SJCRH30 (cell line): ENCODE results near the gene DNAH6. TPM values are rescaled to one million over a fixed set of nuclear protein-coding genes. Genes with fewer than 3 reads are reported as not detected.
"Not testable (repeated sequence)": the region's sequence is repeated elsewhere in the genome, so short reads cannot be mapped to it uniquely, and the experiment has no call there.

ENCODE experiments used
- DNase-seq, 2 experiments: peaks; one replicate each; pipeline ENCODE4 v3.0.0-alpha.2; 2015 to 2020
- H3K27ac ChIP-seq: fragments of 250-450 bp; sonication (Bioruptor Pico); 2 replicates; pipeline ENCODE4 v1.5.1; 2020; ENCODE audit warnings: mild to moderate bottlenecking, moderate library complexity
- H3K27me3 ChIP-seq: fragments of 250-450 bp; sonication (Bioruptor Pico); 2 replicates; pipeline ENCODE4 v1.5.1; 2020; ENCODE audit warnings: mild to moderate bottlenecking, moderate library complexity
- H3K36me3 ChIP-seq: fragments of 250-450 bp; sonication (Bioruptor Pico); 2 replicates; pipeline ENCODE4 v1.5.1; 2020; ENCODE audit warnings: mild to moderate bottlenecking, moderate library complexity
- H3K4me1 ChIP-seq: fragments of 250-450 bp; sonication (Bioruptor Pico); 2 replicates; pipeline ENCODE4 v1.5.1; 2020; ENCODE audit warnings: mild to moderate bottlenecking, moderate library complexity
- H3K4me3 ChIP-seq: fragments of 250-450 bp; sonication (Bioruptor Pico); 2 replicates; pipeline ENCODE4 v1.5.1; 2020; ENCODE audit warnings: mild to moderate bottlenecking, moderate library complexity
- H3K9me3 ChIP-seq: fragments of 250-450 bp; sonication (Bioruptor Pico); replicated peaks from 2 replicates; pipeline ENCODE4 v1.5.1; 2020; ENCODE audit warnings: mild to moderate bottlenecking, moderate library complexity
- total RNA-seq: library from RNA; depleted of rRNA; stranded (reverse); fragments of >200 nt; shearing (Covaris generic); gene quantifications from 2 replicates; pipeline ENCODE4 v1.2.3, GENCODE V29; 2014

The DNAH6 gene
- total RNA-seq, 1 experiment from 2014 or later, result not detected

GRCh38 chr2:84491256-84491655 lies 25.0 kb upstream of the DNAH6 start:
- no peaks in the 10 kb centered on the region for H3K9me3 ChIP-seq
- peaks cover 8% of the 10 kb centered on the region; the same call in 1 of the 2 replicates for H3K4me1 ChIP-seq
- no peaks in the 10 kb centered on the region for H3K27me3 ChIP-seq
- no peak for DNase-seq
- H3K36me3 ChIP-seq, result no peaks in the 10 kb centered on the region
- H3K4me3 ChIP-seq, result no peak overlapping the region
- no peak overlapping the region for H3K27ac ChIP-seq

GRCh38 chr2:84491741-84492140 lies 24.6 kb upstream of the DNAH6 start:
- no peaks in the 10 kb centered on the region for H3K27me3 ChIP-seq
- H3K9me3 ChIP-seq, result no peaks in the 10 kb centered on the region
- no peak overlapping the region for H3K27ac ChIP-seq
- H3K4me1 ChIP-seq, result peaks cover 8% of the 10 kb centered on the region; the same call in 1 of the 2 replicates
- DNase-seq, result no peak
- no peak overlapping the region for H3K4me3 ChIP-seq
- no peaks in the 10 kb centered on the region for H3K36me3 ChIP-seq

GRCh38 chr2:84492571-84492970 lies 23.7 kb upstream of the DNAH6 start:
- Histone ChIP-seq H3K27ac (no peak overlapping the region), H3K27me3 (no peaks in the 10 kb centered on the region), H3K36me3 (no peaks in the 10 kb centered on the region), H3K4me1 (peaks cover 8% of the 10 kb centered on the region; the same call in 1 of the 2 replicates), H3K9me3 (no peaks in the 10 kb centered on the region), H3K4me3 (no peak overlapping the region)
- peak in 1 of 2 experiments; percentile 17 for DNase-seq

GRCh38 chr2:84493514-84493913 lies 22.8 kb upstream of the DNAH6 start:
- Histone ChIP-seq H3K4me3 (no peak overlapping the region), H3K27ac (no peak overlapping the region), H3K27me3 (no peaks in the 10 kb centered on the region), H3K36me3 (no peaks in the 10 kb centered on the region), H3K9me3 (no peaks in the 10 kb centered on the region), H3K4me1 (peaks cover 8% of the 10 kb centered on the region; the same call in 1 of the 2 replicates)
- peak; percentile 26 to 36 for DNase-seq

- H3K27ac ChIP-seq, result no peak overlapping the region
- no peaks in the 10 kb centered on the region for H3K27me3 ChIP-seq
- no peak for DNase-seq
These were observed 22.2 kb upstream of the DNAH6 start for GRCh38 chr2:84494070-84494469.

GRCh38 chr2:84495539-84496146 lies 20.7 kb upstream of the DNAH6 start:
- Histone ChIP-seq H3K36me3 (no peaks in the 10 kb centered on the region), H3K27me3 (no peaks in the 10 kb centered on the region), H3K4me1 (peaks cover 8% of the 10 kb centered on the region; the same call in 1 of the 2 replicates), H3K9me3 (no peaks in the 10 kb centered on the region), H3K4me3 (no peak overlapping the region), H3K27ac (no peak overlapping the region)
- DNase-seq, result peak; percentile 42 to 79

More at GRCh38 chr2:84494070-84494469, 22.2 kb upstream of the DNAH6 start:
- Histone ChIP-seq H3K4me3 (no peak overlapping the region), H3K4me1 (peaks cover 8% of the 10 kb centered on the region; the same call in 1 of the 2 replicates), H3K9me3 (no peaks in the 10 kb centered on the region), H3K36me3 (no peaks in the 10 kb centered on the region)

GRCh38 chr2:84496386-84496785 lies 19.9 kb upstream of the DNAH6 start:
- H3K4me3 ChIP-seq, result no peak overlapping the region
- H3K27me3 ChIP-seq, result no peaks in the 10 kb centered on the region
- H3K27ac ChIP-seq, result no peak overlapping the region
- H3K9me3 ChIP-seq, result no peaks in the 10 kb centered on the region
- H3K4me1 ChIP-seq, result peaks cover 8% of the 10 kb centered on the region; the same call in 1 of the 2 replicates
- no peak for DNase-seq
- H3K36me3 ChIP-seq, result no peaks in the 10 kb centered on the region

- Histone ChIP-seq H3K4me1 (peaks cover 8% of the 10 kb centered on the region; the same call in 1 of the 2 replicates), H3K36me3 (no peaks in the 10 kb centered on the region), H3K4me3 (no peak overlapping the region), H3K9me3 (no peaks in the 10 kb centered on the region), H3K27ac (no peak overlapping the region), H3K27me3 (no peaks in the 10 kb centered on the region)
- no peak for DNase-seq
These were observed 19.0 kb upstream of the DNAH6 start for GRCh38 chr2:84497285-84497684.

GRCh38 chr2:84498150-84498799 lies 18.0 kb upstream of the DNAH6 start:
- Histone ChIP-seq H3K4me1 (peaks cover 5% of the 10 kb centered on the region; the same call in 1 of the 2 replicates), H3K9me3 (no peaks in the 10 kb centered on the region), H3K27me3 (no peaks in the 10 kb centered on the region), H3K36me3 (no peaks in the 10 kb centered on the region), H3K4me3 (no peak overlapping the region), H3K27ac (no peak overlapping the region)
- no peak for DNase-seq

- not testable (repeated sequence) for H3K36me3 ChIP-seq, H3K27ac ChIP-seq, DNase-seq, H3K4me1 ChIP-seq, H3K27me3 ChIP-seq, H3K9me3 ChIP-seq, H3K4me3 ChIP-seq
These were observed 5.3 kb upstream of the DNAH6 start for GRCh38 chr2:84511024-84511423.

GRCh38 chr2:84515788-84516187 lies 510 bp upstream of the DNAH6 start:
- DNase-seq, result no peak
- no peak overlapping the region for H3K4me3 ChIP-seq
- no peaks in the 10 kb centered on the region for H3K9me3 ChIP-seq
- H3K27me3 ChIP-seq, result no peaks in the 10 kb centered on the region; the same call in 1 of the 2 replicates
- H3K27ac ChIP-seq, result no peak overlapping the region
- H3K4me1 ChIP-seq, result no peaks in the 10 kb centered on the region
- H3K36me3 ChIP-seq, result no peaks in the 10 kb centered on the region

GRCh38 chr2:84519332-84519957 lies 3.1 kb downstream of the DNAH6 start:
- no peaks in the 10 kb centered on the region; the same call in 1 of the 2 replicates for H3K27me3 ChIP-seq
- no peak overlapping the region for H3K27ac ChIP-seq
- no peaks in the 10 kb centered on the region for H3K9me3 ChIP-seq
- no peak for DNase-seq
- no peak overlapping the region for H3K4me3 ChIP-seq
- no peaks in the 10 kb centered on the region for H3K36me3 ChIP-seq
- H3K4me1 ChIP-seq, result no peaks in the 10 kb centered on the region

- Histone ChIP-seq H3K27ac (no peak overlapping the region), H3K36me3 (no peaks in the 10 kb centered on the region), H3K4me1 (no peaks in the 10 kb centered on the region), H3K4me3 (no peak overlapping the region), H3K27me3 (no peaks in the 10 kb centered on the region), H3K9me3 (no peaks in the 10 kb centered on the region)
- DNase-seq, result no peak
These were observed 10.3 kb downstream of the DNAH6 start for GRCh38 chr2:84526562-84526961.

GRCh38 chr2:84527137-84528129 lies 11.1 kb downstream of the DNAH6 start:
- H3K4me3 ChIP-seq, result no peak overlapping the region
- no peak for DNase-seq
- H3K9me3 ChIP-seq, result no peaks in the 10 kb centered on the region
- no peaks in the 10 kb centered on the region for H3K4me1 ChIP-seq
- no peaks in the 10 kb centered on the region for H3K27me3 ChIP-seq
- no peaks in the 10 kb centered on the region for H3K36me3 ChIP-seq
- no peak overlapping the region for H3K27ac ChIP-seq
